Caco-2 (cell line): ENCODE measurements around the gene CXADR. TPM values are rescaled to one million over a fixed set of nuclear protein-coding genes. Genes with fewer than 3 reads are reported as not detected.

ENCODE experiments used
- BruUV-seq: library from RNA; stranded (reverse); fragments of 400-500 nt; replicated peaks from 2 replicates; lab custom pipeline; 2021; lab: Mats Ljungman, UMichigan
- CTCF ChIA-PET: fragments of 300-600 bp; sonication (Branson Sonifier 250); formaldehyde crosslinking; loops from one replicate; lab custom pipeline; 2022; ENCODE audit warnings: antibody characterized with exemption; lab: Charles Lee
- POLR2A ChIA-PET: fragments of 300-600 bp; sonication (Branson Sonifier 250); formaldehyde crosslinking; loops from one replicate; lab custom pipeline; 2022; ENCODE audit warnings: antibody characterized with exemption; lab: Charles Lee
- DNase-seq, 2 experiments: peaks; one replicate each; pipeline versions ENCODE4 v3.0.0 to v3.0.0-alpha.2; 2020 to 2022
- H3K27me3 ChIP-seq: replicated peaks from 2 replicates; pipeline ENCODE4 v1.6.0; 2011; ENCODE audit warnings: low read length; ENCODE audit not compliant: control insufficient read depth, insufficient read depth
- H3K36me3 ChIP-seq: 2 replicates; pipeline ENCODE4 v1.5.1; 2011; ENCODE audit warnings: low read length; ENCODE audit not compliant: control insufficient read depth, insufficient read depth
- H3K4me1 ChIP-seq: fragments of 250-450 bp; sonication (Bioruptor Pico); 2 replicates; pipeline ENCODE4 v1.5.1; 2020; ENCODE audit warnings: mild to moderate bottlenecking
- H3K4me3 ChIP-seq: 2 replicates; pipeline ENCODE4 v1.5.1; 2011; ENCODE audit warnings: low read depth, mild to moderate bottlenecking, control low read depth, low read length
- H3K9me3 ChIP-seq: fragments of 250-450 bp; sonication (Bioruptor Pico); 2 replicates; pipeline ENCODE4 v1.5.1; 2020; ENCODE audit warnings: mild to moderate bottlenecking, moderate library complexity
- H3K27ac Mint-ChIP-seq: one replicate; pipeline ENCODE4 v1.8.0; 2022; ENCODE audit warnings: mixed read lengths; ENCODE audit not compliant: unreplicated experiment
- H3K27me3 Mint-ChIP-seq: one replicate; pipeline ENCODE4 v1.8.0; 2022; ENCODE audit warnings: mixed read lengths; ENCODE audit not compliant: insufficient read depth, unreplicated experiment
- H3K36me3 Mint-ChIP-seq: one replicate; pipeline ENCODE4 v1.8.0; 2022; ENCODE audit warnings: mild to moderate bottlenecking, mixed read lengths; ENCODE audit not compliant: insufficient read depth, unreplicated experiment
- H3K4me1 Mint-ChIP-seq: one replicate; pipeline ENCODE4 v1.8.0; 2022; ENCODE audit warnings: low read depth, mixed read lengths; ENCODE audit not compliant: unreplicated experiment
- H3K4me3 Mint-ChIP-seq: one replicate; pipeline ENCODE4 v1.8.0; 2022; ENCODE audit warnings: mild to moderate bottlenecking, moderate library complexity, mixed read lengths; ENCODE audit not compliant: unreplicated experiment
- H3K9me3 Mint-ChIP-seq: one replicate; pipeline ENCODE4 v1.8.0; 2022; ENCODE audit warnings: mixed read lengths; ENCODE audit not compliant: unreplicated experiment
- CTCF ChIP-seq, 2 experiments: fragments of 200-600 bp in 1 of 2; IDR thresholded peaks; 1 replicate in 1 of 2; 2 replicates in 1 of 2; pipeline versions ENCODE4 v1.5.1 to v1.8.0; 2011 to 2022; ENCODE audit warnings: antibody characterized with exemption in 1 of 2, control low read depth in 1 of 2, inconsistent platforms in 1 of 2, low read depth in 1 of 2, low read length in 1 of 2, mild to moderate bottlenecking in 1 of 2, moderate library complexity in 1 of 2; ENCODE audit not compliant: insufficient read depth in 1 of 2, severe bottlenecking in 1 of 2, unreplicated experiment in 1 of 2
- intact Hi-C: fragments of 100-400 bp; cut with micrococcal nuclease; formaldehyde crosslinking; loops from one replicate; pipeline ENCODE4 v1.10.0; 2022; ENCODE audit not compliant: unreplicated experiment
- total RNA-seq: library from RNA; stranded (reverse); gene quantifications from 2 replicates; pipeline ENCODE4 v1.2.3, GENCODE V29; 2022

Gene CXADR
- total RNA-seq, 1 experiment from 2014 or later: 102 TPM

- no peaks in the 10 kb centered on the region for H3K27me3 ChIP-seq
- no TSS peak for BruUV-seq
- intact Hi-C loops: no loop called here
- H3K4me1 ChIP-seq: peaks cover 17% of the 10 kb centered on the region
- H3K36me3 ChIP-seq: no peaks in the 10 kb centered on the region
- Mint-ChIP-seq H3K27me3 (no peaks in the 10 kb centered on the region), H3K4me1 (peaks cover 21% of the 10 kb centered on the region), H3K4me3 (no peak overlapping the region), H3K27ac (no peak overlapping the region), H3K36me3 (peaks cover 47% of the 10 kb centered on the region), H3K9me3 (no peaks in the 10 kb centered on the region)
- no peak for TF ChIP-seq CTCF (IDR thresholded peaks at IDR 0.05; ENCODE audit: insufficient read depth in 1 of 2, low read depth in 1 of 2, low read length in 1 of 2, severe bottlenecking in 1 of 2, unreplicated experiment in 1 of 2)
- no peak for DNase-seq
- no peak overlapping the region for H3K4me3 ChIP-seq
- ChIA-PET POLR2A (no interaction called here), CTCF (no interaction called here)
- no peaks in the 10 kb centered on the region for H3K9me3 ChIP-seq
Observed at GRCh38 chr21:17577701-17578100, 64.9 kb downstream of the CXADR start.

GRCh38 chr21:17578162-17578561 lies 65.3 kb downstream of the CXADR start:
- H3K27me3 ChIP-seq: no peaks in the 10 kb centered on the region
- Mint-ChIP-seq H3K4me3 (no peak overlapping the region), H3K4me1 (peaks cover 25% of the 10 kb centered on the region), H3K27ac (no peak overlapping the region), H3K27me3 (no peaks in the 10 kb centered on the region), H3K36me3 (peaks cover 47% of the 10 kb centered on the region), H3K9me3 (no peaks in the 10 kb centered on the region)
- intact Hi-C loops: no loop called here
- no peak overlapping the region for H3K4me3 ChIP-seq
- peak in 1 of 2 experiments; percentile 16 for DNase-seq
- ChIA-PET CTCF (no interaction called here), POLR2A (no interaction called here)
- peaks cover 21% of the 10 kb centered on the region for H3K4me1 ChIP-seq
- no peaks in the 10 kb centered on the region for H3K9me3 ChIP-seq
- no peak for TF ChIP-seq CTCF (IDR thresholded peaks at IDR 0.05; ENCODE audit: insufficient read depth in 1 of 2, low read depth in 1 of 2, low read length in 1 of 2, severe bottlenecking in 1 of 2, unreplicated experiment in 1 of 2)
- no TSS peak for BruUV-seq
- no peaks in the 10 kb centered on the region for H3K36me3 ChIP-seq

- no TSS peak for BruUV-seq
- no peaks in the 10 kb centered on the region for H3K27me3 Mint-ChIP-seq
- H3K4me1 Mint-ChIP-seq: peaks cover 25% of the 10 kb centered on the region
- POLR2A ChIA-PET: no interaction called here
- intact Hi-C loops: no loop called here
- Histone ChIP-seq H3K4me1 (peaks cover 21% of the 10 kb centered on the region), H3K4me3 (no peak overlapping the region), H3K9me3 (no peaks in the 10 kb centered on the region), H3K36me3 (no peaks in the 10 kb centered on the region), H3K27me3 (no peaks in the 10 kb centered on the region)
- no peak overlapping the region for H3K4me3 Mint-ChIP-seq
- H3K9me3 Mint-ChIP-seq: no peaks in the 10 kb centered on the region
- H3K36me3 Mint-ChIP-seq: peaks cover 42% of the 10 kb centered on the region
- no peak for TF ChIP-seq CTCF (IDR thresholded peaks at IDR 0.05; ENCODE audit: insufficient read depth in 1 of 2, low read depth in 1 of 2, low read length in 1 of 2, severe bottlenecking in 1 of 2, unreplicated experiment in 1 of 2)
- CTCF ChIA-PET: interaction anchor here (0.6 kb wide), 1 partner anchor 142 kb away, joined by 3 read pairs; no protein-coding TSS in a partner anchor
- no peak overlapping the region for H3K27ac Mint-ChIP-seq
- no peak for DNase-seq
Observed at GRCh38 chr21:17578876-17579275, 66.0 kb downstream of the CXADR start.
